HG02852 (cell line): ENCODE measurements around the gene LDHA.

ENCODE experiments used
- ATAC-seq: cut with Tn5 transposase; IDR thresholded peaks from one replicate; pipeline ENCODE4 v1.9.1; 2021; ENCODE audit warnings: mild to moderate bottlenecking, moderate library complexity; ENCODE audit not compliant: unreplicated experiment

Gene LDHA

DNA sequence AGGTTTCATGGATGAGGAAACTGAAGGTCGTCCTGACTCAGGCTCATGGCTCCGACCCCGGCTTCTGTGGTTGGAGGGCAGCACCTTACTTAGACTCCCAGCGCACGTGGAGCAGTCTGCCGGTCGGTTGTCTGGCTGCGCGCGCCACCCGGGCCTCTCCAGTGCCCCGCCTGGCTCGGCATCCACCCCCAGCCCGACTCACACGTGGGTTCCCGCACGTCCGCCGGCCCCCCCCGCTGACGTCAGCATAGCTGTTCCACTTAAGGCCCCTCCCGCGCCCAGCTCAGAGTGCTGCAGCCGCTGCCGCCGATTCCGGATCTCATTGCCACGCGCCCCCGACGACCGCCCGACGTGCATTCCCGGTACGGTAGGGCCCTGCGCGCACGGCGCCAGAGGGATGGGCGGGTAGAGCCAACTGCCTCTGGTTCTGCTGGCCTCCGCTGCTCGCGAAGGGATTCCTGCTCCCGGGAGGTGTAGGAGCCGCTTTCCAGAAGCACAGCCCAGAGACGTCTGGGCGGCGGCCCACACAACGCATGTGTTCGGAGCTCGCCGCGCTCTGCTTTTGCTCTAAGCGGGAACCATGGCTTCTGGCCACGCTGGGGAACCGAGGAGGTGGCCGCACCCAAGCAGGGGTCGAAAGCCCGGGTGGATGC lies at the start of gene LDHA:
Gene LDHA, plus strand, starts transcription at position 289 of the 653 bp plus-strand sequence. CDS start 2,280 bp downstream, outside the sequence.
- ATAC-seq = peak; percentile 73

DNA sequence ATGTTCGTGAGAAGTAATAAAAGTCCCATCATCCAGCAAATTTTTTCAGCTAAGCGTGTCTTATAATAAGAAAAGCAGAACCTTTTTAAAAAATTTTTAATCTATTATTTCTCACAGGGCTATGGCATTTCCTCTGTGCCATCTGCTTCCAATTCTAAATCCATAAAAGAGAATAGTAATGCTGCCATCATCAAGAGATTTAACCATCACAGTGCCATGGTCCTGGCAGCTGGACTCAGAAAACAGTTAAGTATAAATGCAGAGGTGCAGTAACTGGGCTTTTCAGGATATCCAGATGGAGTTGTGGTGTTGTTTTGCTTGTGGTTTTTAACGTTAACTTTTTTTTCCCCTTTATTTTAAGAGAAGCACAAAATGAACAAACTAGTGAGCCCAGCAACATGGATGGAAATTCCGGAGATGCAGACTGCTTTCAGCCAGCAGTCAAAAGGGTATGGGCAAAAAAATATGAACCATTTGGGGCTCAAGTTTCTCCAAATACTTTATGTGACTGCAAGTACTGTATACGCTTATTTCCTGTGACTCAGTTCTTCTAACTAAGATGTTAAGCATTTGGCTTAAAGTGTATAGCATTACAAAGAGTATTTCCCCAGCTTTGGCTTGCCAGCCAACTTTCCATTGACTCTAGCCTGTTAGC lies 46.8 kb upstream of the LDHA start:
- ATAC-seq = no peak

DNA sequence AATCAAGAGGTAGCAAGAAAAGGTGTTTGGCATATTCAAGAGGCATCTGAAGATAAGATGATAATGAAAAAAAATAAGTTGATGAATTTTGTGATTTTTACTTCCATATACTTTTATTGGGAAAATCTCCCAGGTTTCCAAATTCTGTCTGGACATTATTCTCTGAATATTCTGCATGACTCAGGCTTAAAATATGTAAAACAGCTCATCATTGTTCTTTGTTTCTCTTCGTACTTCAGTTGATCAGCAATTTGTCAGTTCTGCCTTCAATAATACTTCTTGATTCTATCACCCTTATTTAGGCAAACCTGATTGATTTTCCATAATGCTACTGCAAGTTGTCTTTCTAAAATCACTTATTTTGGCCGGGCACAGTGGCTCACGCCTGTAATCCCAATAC lies 41.8 kb upstream of the LDHA start:
- ATAC-seq = no peak

DNA sequence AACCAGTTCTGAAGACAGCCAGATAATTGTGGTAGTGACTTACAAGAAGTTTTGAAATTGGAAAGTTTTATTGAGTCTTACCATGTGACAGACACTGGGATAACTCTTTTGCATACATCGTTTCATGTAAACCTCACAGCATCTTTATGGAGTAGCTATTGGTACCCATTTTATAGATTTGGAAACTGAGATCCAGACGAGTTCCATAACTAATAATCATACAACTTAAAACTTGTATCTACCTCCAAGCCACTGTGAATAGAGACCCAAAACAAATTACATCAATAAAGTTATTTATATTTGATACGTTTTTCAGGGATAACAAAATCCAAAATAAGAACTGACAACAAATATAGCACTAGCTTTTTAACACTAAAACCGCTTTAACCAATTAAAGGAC lies 35.7 kb upstream of the LDHA start:
- ATAC-seq = no peak

DNA sequence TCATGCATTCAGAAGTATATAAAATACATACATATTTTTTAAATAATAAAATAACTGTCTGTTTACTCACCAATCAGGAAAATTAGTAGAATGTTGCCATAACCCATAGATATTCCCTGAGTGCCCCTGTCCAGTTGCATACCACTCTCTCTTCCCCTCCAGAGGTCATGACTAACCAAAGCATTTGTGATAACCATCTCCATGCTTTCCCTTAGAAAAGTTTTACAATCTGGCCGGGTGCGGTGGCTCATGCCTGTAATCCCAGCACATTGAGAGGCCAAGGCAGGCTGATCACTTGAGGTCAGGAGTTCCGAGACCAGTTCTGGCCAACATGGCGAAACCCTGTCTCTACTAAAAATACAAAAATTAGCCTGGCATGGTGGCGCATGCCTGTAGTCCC lies 33.2 kb upstream of the LDHA start:
- no peak for ATAC-seq

DNA sequence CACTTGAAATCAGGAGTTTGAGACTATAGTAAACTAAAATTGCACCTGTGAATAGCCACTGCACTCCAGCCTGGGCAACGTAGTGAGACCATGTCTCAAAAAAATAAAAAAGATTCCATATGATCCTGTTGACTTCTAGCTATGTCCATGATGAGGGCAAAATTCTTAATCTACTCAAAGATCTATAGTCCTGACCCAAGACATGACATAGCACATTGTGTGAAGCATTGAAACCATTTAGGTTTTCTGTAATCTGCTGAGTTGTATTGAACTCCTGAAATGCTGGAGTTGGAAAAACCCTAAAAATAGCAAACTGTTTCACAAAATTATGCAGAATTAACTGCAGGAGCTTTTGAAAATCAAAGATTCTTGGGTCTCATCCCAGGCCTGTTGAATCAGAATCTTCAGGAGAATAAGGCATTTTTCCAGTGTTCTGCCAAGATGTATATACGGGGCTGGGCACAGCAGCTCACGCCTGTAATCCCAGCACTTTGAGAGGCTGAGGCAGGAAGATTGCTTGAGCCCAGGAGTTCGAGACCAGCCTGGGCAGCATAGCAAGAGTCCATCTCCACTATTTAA lies 29.8 kb upstream of the LDHA start:
- no peak for ATAC-seq

DNA sequence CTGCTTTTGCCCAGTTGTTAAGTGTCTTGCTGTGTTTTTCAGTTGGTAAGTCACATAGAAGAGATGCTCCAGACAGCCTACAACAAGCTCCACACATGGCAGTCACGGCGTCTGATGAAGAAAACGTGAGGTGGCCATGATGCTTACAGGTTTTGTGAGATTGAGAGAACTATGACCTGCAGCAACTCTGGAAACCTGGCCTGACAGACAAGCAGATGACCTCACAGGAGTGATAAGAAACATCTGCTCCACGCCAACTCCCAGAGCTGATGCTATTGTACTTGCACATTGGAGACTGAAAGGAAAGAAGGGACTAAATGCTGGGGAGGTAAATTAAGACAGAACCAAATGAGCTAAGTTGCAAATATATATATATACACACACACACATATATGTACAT lies 28.6 kb upstream of the LDHA start:
- no peak for ATAC-seq

DNA sequence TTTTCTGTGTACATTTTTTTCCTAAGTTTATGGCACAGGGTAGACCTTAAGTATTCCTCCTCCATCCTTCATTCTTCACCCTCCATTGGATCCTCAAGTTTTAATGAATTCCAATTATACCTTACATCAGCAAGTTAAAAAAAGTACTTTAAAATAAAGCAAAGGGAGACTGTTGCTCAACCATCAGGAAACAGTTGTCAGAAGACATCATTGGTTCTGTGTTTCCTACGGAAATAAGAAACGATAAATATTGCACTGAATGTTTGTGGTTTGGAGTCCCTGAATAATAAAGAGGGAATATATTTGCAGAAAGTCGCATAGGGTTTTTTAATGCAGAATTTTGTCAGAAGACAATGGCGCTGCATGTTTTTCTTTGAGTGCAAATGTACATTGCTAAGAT lies 28.1 kb upstream of the LDHA start:
- ATAC-seq = no peak

DNA sequence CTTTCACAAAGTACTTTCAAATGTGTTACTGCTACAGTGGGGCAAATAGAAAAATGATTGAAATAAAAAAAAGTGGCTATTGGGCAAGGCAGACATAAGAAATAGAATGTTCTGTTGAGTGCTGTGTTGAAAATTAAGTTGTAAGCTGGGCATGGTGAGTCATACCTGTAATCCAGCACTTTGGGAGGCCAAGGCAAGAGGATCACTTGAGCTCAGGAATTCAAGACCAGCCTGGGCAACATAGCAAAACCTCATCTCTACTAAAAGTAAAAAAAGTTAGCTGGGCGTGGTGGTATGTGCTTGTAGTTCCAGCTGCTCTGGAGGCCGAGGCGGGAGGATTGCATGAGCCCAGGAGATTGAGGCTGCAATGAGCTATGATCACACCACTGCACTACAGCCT lies 26.9 kb upstream of the LDHA start:
- ATAC-seq = no peak

DNA sequence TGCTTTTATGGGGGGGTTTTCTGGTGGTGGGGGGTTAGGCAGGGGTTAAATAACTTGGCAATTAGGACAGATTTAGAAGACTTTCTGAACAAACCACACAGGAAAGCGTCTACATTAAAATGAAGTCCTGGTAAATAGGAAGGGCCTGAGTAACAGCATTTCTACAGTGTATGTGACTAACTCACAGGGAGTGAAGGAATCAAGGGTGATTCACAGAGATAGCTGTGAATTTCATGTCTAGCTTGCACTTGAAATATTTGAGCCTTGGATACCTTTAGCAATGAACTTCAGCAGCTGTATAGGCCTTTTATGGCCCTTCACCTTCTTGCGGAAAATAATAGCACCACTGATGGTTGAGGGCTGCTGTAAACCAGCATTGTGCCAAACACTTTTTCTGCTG lies 26.1 kb upstream of the LDHA start:
- ATAC-seq = no peak

DNA sequence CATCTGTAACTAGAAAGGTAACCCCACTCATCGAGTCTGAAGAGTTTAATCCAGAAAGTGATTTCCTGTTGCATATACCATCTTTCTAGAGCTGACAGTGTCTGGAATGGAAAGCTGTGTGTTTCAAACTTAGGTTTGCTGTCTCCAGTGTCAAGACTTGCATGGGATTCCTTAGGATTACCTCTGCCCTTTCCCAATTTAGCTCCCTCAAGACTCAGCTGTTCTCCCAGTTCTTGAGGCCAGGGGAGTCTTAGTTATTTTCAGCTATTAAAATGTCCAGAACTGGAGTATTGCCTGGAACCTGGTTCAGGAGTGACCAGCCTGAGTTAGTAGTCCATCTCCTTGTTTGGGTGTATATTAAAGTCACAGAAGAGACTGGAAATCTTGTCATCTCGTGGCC lies 25.0 kb upstream of the LDHA start:
- no peak for ATAC-seq

DNA sequence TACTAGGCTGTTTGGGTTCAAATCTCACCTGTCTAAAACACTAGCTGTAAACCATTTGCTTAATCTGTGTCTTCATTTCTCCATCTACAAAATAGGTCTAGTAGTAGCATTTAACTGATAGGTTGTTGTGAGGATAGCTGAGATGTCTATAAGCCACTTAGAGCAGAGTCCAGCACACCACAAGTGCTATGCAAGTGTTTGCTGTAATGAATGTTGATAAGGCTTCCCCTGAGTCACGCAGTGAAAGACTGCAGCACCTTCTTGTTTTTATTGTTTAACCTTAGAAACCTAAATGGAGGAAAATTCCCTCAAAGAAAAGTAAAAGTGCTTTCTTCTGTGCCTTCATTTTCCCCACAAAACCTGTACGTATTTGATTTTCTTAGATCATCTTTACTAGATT lies 23.1 kb upstream of the LDHA start:
- no peak for ATAC-seq

DNA sequence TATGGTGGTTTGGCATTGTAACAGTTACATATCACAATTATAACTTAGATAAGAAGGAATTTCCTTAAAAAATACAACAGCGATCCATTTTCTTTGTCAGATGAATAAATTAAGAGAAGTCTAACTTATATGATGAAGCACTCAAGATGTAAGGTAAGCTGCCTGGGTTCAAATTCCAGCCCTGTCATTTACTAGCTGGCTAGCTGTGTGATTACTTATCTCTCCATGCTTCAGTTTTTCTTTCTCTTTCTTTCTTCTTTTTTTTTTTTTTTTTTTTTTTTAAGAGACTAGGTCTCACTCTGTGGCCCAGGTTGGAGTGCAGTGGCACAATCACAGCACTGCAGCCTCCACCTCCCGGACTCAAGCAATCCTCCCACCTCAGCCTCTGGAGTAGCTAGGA lies 22.2 kb upstream of the LDHA start:
- ATAC-seq = no peak

DNA sequence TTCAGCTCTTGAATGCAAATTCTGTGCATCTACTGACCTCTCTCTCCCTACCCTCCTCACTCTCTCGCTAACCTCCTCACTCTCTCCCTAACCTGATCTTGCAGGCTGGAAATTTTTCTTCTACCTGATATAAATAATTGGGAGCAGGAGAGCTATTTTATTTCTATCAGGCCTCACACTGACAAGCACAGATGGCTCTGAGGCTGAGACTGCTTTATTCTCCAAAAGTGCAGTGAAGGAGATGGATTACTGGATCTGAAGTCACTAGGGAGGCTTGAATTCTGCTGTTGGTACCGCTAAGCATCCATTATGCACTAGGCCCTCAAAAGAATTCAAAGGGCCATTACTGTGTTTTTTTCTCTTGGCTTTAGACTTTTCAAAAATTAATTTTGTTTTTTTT lies 19.4 kb upstream of the LDHA start:
- no peak for ATAC-seq

DNA sequence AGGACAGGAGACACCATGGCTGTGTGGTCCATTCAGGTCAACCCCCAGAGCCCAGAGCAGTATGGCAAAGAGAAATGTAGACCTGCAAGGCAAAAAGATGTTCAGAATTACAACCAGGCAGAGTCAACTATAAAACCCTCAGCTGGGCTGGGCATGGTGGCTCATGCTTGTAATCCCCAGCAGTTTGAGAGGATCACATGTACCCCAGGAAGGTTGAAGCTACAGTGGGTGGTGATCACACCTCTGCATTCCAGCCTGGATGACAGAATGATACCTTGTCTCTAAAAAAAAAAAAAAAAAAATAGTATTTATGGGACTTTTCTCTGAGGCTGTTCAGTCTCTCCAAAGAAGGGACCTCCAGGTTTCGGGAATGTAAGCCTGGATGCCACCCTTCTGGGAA lies 18.4 kb upstream of the LDHA start:
- no peak for ATAC-seq

DNA sequence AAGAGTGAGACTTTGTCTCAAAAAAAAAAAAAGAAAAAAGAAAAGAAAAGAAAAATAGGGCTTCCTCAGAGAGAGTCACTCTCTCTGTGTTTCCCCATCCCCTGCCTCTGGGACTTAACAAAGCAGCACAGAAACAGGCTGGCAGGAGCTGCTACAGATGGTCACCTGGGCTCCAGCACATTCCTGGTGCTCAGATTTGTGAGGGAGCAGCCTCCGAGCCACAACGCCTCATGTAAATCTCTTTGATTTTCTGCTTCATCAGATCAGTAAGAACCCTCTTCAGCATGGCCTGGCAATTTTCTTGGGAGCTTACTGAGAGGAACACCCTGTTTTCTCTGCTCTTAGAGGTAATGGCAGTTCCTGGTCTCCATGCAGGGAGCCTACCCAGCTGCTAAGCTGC lies 15.2 kb upstream of the LDHA start:
- no peak for ATAC-seq

DNA sequence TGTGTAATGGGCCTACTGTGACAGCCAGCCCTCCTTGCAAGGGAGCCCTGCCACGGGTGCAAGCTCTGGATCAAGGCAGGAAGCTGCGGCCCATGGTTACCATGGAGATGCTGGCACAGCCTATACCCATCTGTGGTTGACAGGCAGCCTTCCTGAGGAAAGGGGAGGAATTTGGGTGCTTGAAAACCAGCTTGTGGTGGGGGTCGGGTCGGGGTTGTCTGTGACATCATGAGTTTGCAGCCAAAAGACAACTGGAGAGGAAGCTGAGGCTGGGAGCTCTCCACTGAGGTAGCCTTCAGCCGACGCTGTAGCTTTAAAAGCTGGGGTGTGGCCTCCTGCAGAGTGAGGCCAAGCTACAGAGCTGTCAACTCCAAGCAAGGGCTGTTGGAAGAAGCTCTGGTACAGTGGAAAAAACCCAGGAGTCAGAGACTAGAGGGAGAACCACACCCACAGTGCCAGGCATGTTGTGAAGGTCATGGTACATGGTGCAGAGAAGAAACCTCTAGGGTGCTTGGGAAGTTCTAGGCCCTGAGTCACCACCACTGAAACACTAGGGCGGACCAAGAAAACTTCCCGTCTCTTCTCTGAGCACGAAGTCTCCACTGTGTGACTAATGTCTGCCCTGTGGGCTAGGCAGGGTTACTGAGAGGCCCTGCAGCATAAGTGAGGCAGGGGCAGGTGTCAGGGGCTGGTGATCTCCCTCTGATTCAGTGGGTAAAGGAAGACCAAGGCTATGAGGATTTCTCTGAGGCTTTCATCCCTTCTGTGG lies 10.8 kb upstream of the LDHA start:
- ATAC-seq = peak; percentile 89

DNA sequence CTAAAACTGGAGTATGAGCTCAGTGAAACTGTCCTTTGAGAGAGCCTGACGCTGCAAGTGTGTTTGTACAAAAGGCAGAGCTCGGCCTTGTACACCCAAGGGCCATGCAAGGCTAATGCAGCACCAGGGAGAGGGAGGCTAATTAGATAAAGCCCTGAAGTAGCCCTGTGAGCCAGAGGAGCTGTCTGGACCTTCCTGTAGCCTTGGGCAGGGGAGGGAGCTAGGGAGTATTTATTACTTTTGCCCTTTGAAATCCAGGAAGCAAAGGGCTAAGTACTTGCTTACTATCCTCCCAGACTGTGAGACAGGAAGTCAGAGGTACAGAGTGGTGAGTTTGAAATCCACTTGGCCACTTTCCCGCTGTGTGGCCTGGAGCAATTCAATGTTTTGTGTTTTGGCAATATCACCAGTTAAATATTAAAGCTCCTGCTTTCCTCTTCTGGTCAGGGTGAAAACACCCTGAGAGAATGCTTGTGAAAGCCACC lies 10.2 kb upstream of the LDHA start:
- peak; percentile 42 for ATAC-seq

DNA sequence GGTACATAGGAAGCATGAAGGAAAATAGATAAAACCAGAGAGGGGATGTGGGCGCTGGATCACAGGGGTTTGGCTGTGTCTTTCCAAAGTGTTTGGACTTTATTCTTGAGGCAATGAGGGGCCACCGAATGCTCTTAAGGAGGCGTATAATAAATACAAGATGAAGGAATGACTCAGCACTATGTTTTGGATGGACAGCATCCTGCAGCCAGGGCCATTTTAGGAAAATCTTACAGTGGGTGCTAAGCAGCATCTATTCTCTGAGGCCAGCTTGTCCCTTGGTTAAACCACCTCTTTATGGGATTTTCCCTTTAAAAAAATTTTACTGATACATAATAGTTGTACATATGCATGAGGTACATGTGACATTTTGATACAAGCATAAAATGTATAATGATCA lies 4.3 kb upstream of the LDHA start:
- ATAC-seq = no peak

DNA sequence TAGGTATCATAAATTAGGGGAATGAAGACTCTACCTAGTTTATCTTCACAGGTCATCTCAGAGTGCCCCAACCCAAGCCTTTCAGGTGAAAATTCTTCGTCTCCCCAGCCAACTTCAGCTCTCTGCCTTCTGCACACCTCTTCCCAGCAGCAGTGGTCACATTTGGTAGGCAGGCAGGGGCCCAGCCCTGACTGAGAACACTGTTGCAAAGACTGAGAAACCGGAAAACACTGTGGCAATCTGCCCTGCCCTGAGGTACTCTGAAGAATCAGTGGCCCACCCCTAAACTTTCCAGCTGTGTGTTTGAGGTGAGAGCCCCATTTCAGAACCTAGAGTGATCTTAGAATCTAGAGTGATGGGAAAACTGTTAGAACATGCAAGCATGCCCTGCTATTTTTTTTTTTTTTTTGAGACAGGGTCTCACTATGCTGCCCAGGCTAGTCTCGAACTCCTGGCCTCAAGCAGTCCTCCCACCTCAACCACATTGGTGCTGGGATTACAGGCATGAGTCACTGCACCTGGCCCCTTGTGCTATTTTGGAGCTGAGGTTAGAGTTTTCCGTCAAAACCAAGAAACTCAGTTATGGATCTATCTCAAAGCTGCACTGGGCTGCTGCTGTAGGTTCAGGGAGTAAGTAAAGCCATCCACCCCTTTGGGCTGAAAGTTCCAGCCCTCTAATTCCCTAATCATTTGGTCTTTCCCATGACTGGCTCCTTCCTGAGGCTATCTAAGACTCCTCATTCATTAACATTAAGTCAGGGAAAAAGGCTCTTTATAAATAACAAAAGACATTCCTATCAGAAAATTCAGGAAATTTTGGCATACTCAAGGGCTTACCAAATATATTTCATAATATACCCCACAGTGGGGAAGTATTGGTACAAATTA lies 1.7 kb upstream of the LDHA start:
- no peak for ATAC-seq
